KG1 (cell line): ENCODE data around the gene CSH2.

Source experiments
- DNase-seq: peaks from one replicate; lab custom pipeline; 2025; lab: John Stamatoyannopoulos, UW

Gene CSH2

GRCh38 chr17:63855185-63855584 is 18.3 kb downstream of the CSH2 start:
- no peak for DNase-seq

DNA sequence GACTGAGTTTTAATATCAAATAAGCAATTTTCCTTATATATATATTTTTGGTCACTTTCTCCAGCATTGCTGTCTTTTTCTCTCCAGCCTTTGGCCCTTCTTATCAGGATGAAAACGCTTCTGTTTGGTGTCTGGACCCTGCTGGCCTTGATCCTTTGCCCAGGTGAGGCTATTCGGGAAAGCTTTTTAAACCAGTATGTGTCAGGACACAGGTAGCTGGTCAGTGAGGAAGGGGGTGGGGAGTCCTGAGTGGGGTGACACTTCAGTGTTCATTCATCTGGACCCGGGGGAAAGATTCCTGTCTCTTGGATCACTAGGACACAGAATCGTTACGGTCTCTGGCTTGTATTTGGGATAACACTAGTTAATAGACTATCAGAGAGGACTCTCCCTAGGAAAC is 18.8 kb downstream of the CSH2 start:
- no peak for DNase-seq

DNA sequence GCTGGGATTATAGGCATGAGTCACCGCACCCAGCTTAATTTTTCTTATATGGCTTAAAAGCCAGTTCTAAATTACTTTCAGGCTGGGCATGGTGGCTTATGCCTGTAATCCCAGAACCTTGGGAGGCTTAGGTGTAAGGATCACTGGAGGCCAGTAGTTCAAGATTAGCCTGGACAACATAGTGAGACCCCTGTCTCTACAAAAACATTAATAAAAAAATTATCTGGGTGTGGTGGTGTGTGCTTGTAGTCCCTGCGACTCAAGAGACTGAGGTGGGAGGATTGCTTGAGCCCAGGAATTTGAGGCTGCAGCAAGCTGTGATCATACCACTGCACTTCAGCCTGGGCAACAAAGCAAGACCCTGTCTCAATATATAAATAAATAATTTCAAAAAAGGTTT is 20.2 kb downstream of the CSH2 start:
- no peak for DNase-seq

DNA sequence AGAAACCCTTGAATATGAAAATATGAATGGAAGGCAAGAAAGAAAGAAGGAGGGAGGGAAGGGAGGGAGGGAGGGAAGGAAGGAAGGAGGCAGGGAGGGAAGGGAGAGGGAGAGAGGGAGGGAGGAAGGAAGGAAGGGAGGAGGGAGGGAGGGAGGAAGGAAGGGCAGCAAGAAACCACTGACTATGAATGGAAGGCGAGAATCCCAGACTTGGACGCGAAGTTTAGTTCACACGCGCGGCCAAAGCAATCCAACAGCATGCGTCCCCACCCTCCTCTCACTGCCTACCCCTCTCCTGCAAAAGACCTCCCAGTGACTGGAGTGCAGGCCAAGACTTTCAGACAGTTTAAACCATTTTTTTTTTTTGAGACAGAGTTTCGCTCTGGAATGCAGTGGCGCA is 23.1 kb downstream of the CSH2 start:
- no peak for DNase-seq

- peak; percentile 56 for DNase-seq
Observed at GRCh38 chr17:63848834-63849689, 24.4 kb downstream of the CSH2 start.

DNA sequence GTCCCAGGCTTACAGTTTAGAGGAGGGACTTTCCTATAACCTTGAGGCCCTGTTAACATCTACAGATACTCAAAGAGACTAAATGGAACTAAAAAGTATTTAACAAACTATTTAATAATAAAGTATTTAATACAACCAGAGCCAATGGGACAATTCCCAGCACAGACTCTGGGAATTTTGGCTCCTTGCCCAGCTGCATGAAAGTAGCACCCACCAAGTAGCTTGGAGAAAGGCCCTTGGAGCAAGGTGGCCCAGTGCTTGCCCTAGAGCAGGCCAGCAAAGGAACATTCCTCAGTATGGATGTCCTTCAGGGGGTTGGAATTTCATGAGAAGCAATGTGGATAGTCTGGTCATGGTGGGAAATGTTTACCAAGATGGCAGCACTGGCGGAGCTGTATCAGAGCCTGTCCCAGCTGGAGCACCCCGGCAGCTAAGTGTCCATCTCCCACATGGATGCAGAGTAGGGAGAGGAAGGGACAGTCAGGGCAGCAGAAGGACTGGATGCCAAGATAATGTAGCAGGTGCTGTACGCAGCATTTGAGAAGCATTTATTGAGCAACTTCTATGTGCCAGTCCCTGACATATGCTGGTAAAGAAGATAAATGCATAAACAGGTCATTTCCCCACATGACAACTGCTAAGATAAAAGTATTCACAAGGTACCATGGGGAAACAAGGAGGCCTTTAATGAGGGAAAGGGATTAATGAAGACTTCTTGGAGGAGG is 25.8 kb downstream of the CSH2 start:
- no peak for DNase-seq

DNA sequence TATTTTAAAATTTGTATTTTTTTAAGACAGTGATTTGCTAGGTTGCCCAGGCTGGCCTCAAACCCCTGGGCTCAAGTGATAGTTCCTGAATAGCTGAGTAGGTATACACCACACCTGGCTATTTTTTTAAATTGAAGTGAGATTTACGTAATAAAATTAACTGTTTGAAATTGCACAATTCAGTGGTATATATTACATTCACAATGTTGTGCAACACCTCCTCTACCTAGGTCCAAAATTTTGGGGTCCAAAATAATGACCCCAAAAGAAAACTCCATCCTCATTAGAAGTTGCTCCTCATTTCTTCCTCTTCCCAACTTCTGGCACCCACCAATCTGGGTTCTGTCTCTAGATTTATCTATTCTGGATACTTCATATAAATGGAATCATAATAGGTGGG is 28.0 kb downstream of the CSH2 start:
- DNase-seq: no peak

- DNase-seq: no peak
Observed at GRCh38 chr17:63843910-63844677, 29.4 kb downstream of the CSH2 start.

DNA sequence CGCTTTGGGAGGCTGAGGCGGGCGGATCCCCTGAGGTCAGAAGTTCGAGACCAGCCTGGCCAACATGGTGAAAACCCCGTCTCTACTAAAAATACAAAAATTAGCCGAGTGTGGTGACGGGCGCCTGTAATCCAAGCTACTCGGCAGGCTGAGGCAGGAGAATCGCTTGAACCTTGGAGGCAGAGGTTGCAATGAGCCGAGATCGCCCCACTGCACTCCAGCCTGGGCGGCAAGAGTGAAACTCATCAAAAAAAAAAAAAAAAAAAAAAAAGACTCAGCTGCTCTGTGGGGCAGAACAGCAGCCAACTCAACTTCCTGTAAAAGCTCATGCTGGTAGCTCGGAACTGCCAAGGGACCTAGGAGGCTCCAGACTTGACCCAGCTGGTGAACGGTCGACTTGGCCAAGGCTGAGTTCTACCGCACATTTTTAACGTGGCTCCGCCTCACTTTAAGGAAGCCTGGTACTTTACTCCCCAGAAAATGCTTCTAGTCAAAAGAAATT is 30.0 kb downstream of the CSH2 start:
- DNase-seq: peak; percentile 29

- peak; percentile 94 for DNase-seq
Observed at GRCh38 chr17:63842540-63843386, 30.7 kb downstream of the CSH2 start, which contains the start of gene SMARCD2. SMARCD2 (minus strand) TSS chr17:63842685; CDS start chr17:63842674, 11 bp downstream.

DNA sequence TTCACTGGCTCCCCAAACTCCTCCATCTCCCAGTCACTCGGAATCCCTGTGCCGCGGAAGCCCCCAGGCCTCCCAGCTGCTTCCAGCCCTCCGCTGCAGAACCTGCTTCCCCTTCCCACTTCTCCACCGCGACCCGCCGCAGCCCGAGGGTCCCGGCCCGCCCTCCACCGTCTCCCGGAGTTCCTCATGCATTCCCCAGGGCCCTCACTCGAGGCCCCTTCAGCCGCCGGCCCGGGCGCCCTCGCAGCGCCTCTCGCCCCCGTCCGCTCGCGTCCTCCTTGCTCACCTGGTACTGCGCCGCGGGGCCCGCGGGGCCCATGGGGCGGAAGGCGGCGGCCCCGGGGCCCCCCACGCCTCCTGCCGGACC is 31.3 kb downstream of the CSH2 start:
- DNase-seq: no peak

GRCh38 chr17:63841350-63842172 is 31.9 kb downstream of the CSH2 start:
- DNase-seq: no peak

- no peak for DNase-seq
Observed at GRCh38 chr17:63840591-63841349, 32.7 kb downstream of the CSH2 start.

- no peak for DNase-seq
Observed at GRCh38 chr17:63838631-63839171, 34.8 kb downstream of the CSH2 start.

GRCh38 chr17:63837962-63838600 is 35.4 kb downstream of the CSH2 start:
- no peak for DNase-seq

GRCh38 chr17:63837480-63837879 is 36.0 kb downstream of the CSH2 start:
- DNase-seq: no peak

DNA sequence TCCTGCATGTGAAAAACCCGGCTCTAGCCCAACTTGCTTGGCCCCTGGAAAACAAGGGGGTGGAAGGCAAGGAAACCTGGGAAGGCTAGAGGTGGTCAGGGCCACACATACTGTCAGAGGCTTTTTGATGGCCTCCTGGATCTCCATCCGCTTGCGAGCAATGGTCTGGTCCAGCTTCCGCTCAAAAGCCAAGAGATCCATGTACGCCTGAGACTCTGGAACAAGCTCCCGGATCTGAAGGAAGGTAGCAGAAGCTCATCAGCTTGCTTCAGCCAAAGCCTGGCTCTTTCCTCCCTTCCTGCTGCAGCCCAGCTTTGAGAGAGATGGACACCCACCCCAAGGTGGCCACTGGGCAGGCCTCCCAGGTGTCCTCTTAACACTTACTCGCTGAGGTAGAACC is 36.7 kb downstream of the CSH2 start:
- DNase-seq: no peak

DNA sequence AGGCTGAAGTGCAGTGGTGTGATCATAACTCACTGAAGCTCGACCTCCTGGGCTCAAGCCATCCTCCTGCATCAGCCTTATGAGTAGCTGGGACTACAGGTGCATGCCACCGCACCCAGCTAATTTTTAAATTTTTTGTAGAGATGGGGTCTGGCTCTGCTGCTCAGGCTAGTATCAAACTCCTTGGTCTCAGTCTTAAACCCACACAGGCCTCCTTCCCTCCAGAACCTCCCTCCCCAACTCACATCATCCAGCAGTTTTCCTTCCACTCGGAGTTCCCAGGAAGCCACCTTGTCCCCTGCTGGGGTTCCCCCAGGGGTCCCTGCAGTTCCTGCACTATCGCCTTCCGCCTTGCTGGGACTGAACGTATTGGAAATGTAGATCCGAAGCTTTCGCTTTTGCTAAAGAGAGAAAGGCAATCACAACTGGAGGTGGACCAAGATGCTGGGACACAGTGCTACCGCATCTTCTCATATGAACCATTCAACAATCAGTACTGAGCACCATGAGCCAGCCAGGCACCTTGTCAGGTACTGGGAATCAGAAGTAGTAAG is 38.2 kb downstream of the CSH2 start:
- no peak for DNase-seq
